ENCODE results near the gene MEIS3.

GRCh38 chr19:47450478-47450877, 31.2 kb upstream of the MEIS3 start:
- no peak for TF ChIP-seq CTCF (IDR thresholded peaks at IDR 0.05; ENCODE audit: low read length)
- TF ChIP-seq EZH2 (IDR thresholded peaks at IDR 0.05; ENCODE audit: borderline replicate concordance, low read length) = no peak

Measured in OCI-LY1 (cell line).